Measurements from ENCODE around the gene GCK.

GCK gene

DNA sequence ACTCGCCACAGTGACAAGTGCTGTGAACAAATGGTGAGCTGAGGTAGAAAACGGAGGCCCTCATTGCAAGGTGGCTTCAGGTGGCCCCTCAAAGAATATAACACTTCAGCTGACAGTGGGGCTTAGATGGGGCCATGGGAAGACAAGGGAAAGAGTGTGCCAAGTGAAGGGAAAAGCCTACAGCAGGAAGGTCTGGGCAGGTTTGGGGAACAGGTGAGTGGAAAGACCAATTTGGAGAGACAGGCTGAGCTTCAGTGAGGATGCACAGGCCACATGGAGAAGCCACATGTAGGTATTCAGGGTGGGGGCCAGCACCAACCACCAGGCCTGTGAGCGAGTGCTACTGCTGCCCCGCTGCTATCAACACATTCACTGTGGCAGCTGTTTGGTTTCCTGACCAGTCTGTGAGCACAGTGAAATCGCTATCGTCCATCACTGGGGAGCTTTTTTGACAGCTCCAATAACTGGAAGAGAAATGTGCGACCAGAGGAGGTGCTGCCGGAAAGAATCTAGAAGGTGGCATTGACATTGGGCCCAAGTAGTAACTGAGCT is 69.3 kb downstream of the GCK start:
- Mint-ChIP-seq H3K9me3 (no peaks in the 10 kb centered on the region), H3K36me3 (peaks cover 53% of the 10 kb centered on the region), H3K4me1 (peaks cover 40% of the 10 kb centered on the region), H3K4me3 (no peak overlapping the region), H3K27ac (peak overlapping the region; percentile 65)
- ATAC-seq: no peak
- no peak for DNase-seq (ENCODE audit: low spot score in 2 of 2)

DNA sequence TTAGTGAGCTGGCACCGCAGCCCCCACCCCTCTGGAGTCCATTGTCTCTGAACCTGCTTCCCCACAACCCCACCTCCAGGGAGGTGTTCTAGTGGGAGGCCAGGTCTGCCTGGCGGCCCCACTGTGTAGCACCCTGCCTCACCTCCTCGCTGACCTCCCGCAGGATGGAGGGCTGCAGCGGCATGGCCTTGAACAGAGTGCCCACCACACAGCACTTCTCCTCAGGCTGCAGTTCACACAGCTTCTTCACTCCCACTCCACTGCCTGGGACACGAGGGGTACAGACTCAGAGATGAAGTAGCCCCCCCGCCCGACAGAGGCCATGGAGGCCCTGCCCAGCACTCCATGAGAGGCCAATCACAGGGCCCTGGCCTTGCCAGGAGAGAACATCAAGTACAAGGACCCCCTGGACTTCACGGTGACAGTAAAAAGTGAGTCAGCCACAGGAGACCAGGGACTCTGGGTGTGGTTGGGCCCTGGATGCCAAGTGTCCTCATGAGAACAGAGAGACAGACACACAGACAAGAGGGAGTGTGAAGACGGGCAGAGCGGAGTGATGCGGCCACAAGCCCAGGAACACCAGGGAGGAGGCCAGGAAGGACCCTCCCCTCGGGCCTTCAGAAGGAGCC is 71.3 kb downstream of the GCK start:
- peaks cover 33% of the 10 kb centered on the region for H3K4me1 Mint-ChIP-seq
- DNase-seq (ENCODE audit: low spot score in 2 of 2) (no peak), ATAC-seq (no peak)
- H3K36me3 Mint-ChIP-seq: peaks cover 53% of the 10 kb centered on the region
- no peak overlapping the region for H3K4me3 Mint-ChIP-seq
- H3K9me3 Mint-ChIP-seq: no peaks in the 10 kb centered on the region
- H3K27ac Mint-ChIP-seq: peak overlapping the region; percentile 34

DNA sequence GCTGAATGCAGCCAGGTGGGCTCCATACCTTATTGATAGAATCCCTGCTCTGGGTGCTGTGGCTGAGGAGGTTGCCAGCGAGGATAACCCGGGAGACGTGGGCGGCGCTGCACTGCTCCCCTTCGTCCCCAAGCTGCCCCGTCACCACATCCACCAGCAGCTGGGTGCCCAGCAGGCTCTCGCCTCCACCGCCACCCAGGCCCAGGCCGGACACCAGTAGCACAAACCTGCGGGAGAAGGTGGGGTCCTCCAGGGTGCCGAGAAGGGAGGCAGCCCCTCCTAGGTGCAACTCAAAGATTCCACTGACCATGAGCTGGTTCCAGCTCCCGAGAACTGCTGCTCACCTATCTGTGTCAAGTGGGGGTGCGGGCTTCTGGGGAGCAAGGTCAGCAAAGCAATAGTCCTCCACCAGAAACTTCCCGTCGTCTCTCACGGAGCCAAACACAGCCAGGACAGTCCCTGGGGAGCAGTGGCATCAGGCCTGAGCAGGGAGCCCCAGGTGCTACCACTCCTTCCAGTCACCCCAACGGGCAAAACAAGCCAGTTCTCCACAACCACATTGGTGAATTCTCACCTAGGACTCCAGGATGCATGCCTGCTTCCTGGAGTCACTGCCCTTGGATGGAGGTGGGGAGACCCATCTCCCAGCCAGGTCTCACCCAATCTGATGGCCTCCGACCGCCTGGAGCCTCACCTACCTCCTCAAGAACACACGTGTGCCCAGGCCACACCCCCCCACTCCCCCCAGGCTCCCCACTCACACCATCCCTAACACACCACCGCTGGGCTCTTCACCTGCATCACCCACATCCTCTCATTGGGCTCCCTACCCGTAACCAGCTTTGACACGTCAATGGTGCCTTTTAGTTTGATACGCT is 72.2 kb downstream of the GCK start:
- H3K36me3 Mint-ChIP-seq: peaks cover 44% of the 10 kb centered on the region
- DNase-seq (ENCODE audit: low spot score in 2 of 2) (no peak), ATAC-seq (no peak)
- H3K4me3 Mint-ChIP-seq: no peak overlapping the region
- H3K9me3 Mint-ChIP-seq: no peaks in the 10 kb centered on the region
- H3K27ac Mint-ChIP-seq: no peak overlapping the region
- peaks cover 24% of the 10 kb centered on the region for H3K4me1 Mint-ChIP-seq

DNA sequence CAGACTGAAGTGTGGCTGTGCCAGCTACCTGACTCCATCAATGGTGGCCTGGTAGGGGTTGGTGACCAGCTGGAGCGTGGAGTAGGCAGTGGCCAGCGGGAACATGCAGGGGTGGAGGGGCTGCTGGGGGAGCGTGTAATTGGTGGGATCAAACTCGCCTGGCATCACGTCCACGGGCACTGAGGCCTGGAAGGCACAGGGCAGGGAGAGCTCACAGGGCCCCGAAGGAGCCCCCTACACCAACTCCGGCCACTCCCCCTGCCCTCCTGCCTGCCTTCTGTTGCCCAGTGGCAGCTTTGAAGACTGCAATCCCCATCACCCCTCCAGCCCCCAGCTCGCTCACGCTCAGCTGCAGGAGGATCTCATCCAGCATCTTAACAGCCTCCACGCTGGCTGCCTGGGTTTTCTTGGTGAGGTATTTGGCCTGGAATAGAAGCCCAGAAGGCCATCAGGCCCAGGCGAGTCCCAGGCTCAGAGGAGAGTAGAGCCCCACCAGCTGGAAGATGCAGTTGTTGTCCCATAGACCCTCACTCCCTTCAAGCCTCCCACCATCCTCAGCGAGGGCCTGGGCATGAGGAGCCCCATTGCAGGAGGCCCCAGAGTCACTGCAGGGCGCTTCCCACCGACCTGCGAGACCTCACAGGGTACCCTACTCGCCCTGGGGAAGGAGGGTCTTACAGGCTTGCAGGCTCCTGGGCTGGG is 73.0 kb downstream of the GCK start:
- ATAC-seq (no peak), DNase-seq (ENCODE audit: low spot score in 2 of 2) (no peak)
- no peak overlapping the region for H3K27ac Mint-ChIP-seq
- H3K4me3 Mint-ChIP-seq: no peak overlapping the region
- no peaks in the 10 kb centered on the region for H3K9me3 Mint-ChIP-seq
- peaks cover 42% of the 10 kb centered on the region for H3K36me3 Mint-ChIP-seq
- H3K4me1 Mint-ChIP-seq: peaks cover 16% of the 10 kb centered on the region

GRCh38 chr7:44114586-44115310 is 74.5 kb downstream of the GCK start:
- Mint-ChIP-seq H3K9me3 (no peaks in the 10 kb centered on the region), H3K4me1 (peaks cover 3% of the 10 kb centered on the region), H3K36me3 (peaks cover 27% of the 10 kb centered on the region), H3K4me3 (no peak overlapping the region), H3K27ac (no peak overlapping the region)
- DNase-seq (ENCODE audit: low spot score in 2 of 2) (no peak), ATAC-seq (no peak)

DNA sequence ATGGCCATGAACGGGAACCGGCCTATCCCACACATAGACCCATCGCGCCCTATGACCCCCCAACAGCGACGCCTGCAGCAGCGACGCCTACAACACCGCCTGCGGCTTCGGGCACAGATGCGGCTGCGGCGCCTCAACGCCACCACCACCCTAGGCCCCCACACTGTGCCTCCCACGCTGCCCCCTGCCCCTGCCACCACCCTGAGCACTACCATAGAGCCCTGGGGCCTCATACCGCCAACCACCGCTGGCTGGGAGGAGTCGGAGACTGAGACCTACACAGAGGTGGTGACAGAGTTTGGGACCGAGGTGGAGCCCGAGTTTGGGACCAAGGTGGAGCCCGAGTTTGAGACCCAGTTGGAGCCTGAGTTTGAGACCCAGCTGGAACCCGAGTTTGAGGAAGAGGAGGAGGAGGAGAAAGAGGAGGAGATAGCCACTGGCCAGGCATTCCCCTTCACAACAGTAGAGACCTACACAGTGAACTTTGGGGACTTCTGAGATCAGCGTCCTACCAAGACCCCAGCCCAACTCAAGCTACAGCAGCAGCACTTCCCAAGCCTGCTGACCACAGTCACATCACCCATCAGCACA is 75.4 kb downstream of the GCK start:
- Mint-ChIP-seq H3K27ac (no peak overlapping the region), H3K4me3 (no peak overlapping the region), H3K36me3 (peaks cover 18% of the 10 kb centered on the region), H3K9me3 (no peaks in the 10 kb centered on the region), H3K4me1 (no peaks in the 10 kb centered on the region)
- no peak for ATAC-seq
- DNase-seq (ENCODE audit: low spot score in 2 of 2): no peak

- no peak overlapping the region for H3K4me3 Mint-ChIP-seq
- DNase-seq (ENCODE audit: low spot score in 2 of 2): no peak
- H3K36me3 Mint-ChIP-seq: peaks cover 16% of the 10 kb centered on the region
- no peak overlapping the region for H3K27ac Mint-ChIP-seq
- H3K4me1 Mint-ChIP-seq: no peaks in the 10 kb centered on the region
- ATAC-seq: no peak
- H3K9me3 Mint-ChIP-seq: no peaks in the 10 kb centered on the region
These were observed 76.1 kb downstream of the GCK start for GRCh38 chr7:44112997-44113763.

DNA sequence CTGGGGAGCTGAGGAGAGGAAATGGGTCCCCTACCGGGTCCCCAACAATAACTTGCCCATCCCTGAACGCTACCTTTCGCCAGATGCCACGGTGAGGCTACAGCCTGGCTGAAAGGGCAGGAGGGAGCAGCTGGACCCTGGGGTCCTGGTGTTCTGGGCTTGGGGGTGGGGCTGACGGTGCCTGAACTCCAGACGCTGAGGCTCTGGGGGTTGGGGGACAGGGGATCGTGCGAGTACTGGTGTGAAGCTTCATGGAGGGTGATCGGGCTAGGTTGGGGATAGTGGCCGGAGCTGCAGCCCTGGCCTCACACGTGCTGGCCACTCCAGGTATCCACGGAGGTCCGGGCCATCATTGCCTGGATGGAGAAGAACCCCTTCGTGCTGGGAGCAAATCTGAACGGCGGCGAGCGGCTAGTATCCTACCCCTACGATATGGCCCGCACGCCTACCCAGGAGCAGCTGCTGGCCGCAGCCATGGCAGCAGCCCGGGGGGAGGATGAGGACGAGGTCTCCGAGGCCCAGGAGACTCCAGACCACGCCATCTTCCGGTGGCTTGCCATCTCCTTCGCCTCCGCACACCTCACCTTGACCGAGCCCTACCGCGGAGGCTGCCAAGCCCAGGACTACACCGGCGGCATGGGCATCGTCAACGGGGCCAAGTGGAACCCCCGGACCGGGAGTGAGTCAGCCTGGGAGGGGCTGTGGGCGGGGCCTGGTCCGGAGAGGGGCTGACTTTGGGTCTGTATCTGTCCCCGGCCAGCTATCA is 76.8 kb downstream of the GCK start:
- H3K27ac Mint-ChIP-seq: no peak overlapping the region
- peaks cover 11% of the 10 kb centered on the region for H3K36me3 Mint-ChIP-seq
- no peaks in the 10 kb centered on the region for H3K9me3 Mint-ChIP-seq
- DNase-seq (ENCODE audit: low spot score in 2 of 2): no peak
- H3K4me1 Mint-ChIP-seq: no peaks in the 10 kb centered on the region
- ATAC-seq: no peak
- no peak overlapping the region for H3K4me3 Mint-ChIP-seq

DNA sequence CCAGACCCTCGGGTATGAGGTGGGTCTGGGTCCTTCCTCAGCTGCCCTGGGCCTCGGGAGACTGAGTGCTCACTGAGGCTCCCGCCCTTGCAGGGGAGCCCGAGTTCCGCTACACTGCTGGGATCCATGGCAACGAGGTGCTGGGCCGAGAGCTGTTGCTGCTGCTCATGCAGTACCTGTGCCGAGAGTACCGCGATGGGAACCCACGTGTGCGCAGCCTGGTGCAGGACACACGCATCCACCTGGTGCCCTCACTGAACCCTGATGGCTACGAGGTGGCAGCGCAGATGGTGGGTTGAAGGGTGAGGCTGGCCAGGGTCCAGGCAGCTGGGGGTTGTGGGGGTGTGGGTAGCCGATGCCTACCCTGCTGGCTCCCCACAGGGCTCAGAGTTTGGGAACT is 77.5 kb downstream of the GCK start:
- H3K4me1 Mint-ChIP-seq: no peaks in the 10 kb centered on the region
- ATAC-seq (no peak), DNase-seq (ENCODE audit: low spot score in 2 of 2) (no peak)
- no peak overlapping the region for H3K27ac Mint-ChIP-seq
- no peak overlapping the region for H3K4me3 Mint-ChIP-seq
- peaks cover 7% of the 10 kb centered on the region for H3K36me3 Mint-ChIP-seq
- no peaks in the 10 kb centered on the region for H3K9me3 Mint-ChIP-seq

- H3K4me1 Mint-ChIP-seq: peaks cover 2% of the 10 kb centered on the region
These were observed 78.3 kb downstream of the GCK start for GRCh38 chr7:44110719-44111635.

GRCh38 chr7:44109991-44110390 is 79.2 kb downstream of the GCK start:
- DNase-seq (ENCODE audit: low spot score in 2 of 2) (no peak), ATAC-seq (no peak)
- H3K4me3 Mint-ChIP-seq: no peak overlapping the region
- H3K9me3 Mint-ChIP-seq: no peaks in the 10 kb centered on the region
- no peak overlapping the region for H3K27ac Mint-ChIP-seq
- H3K4me1 Mint-ChIP-seq: peaks cover 12% of the 10 kb centered on the region
- peaks cover 7% of the 10 kb centered on the region for H3K36me3 Mint-ChIP-seq

More at GRCh38 chr7:44110719-44111635, 78.3 kb downstream of the GCK start:
- no peak overlapping the region for H3K27ac Mint-ChIP-seq
- H3K9me3 Mint-ChIP-seq: no peaks in the 10 kb centered on the region
- ATAC-seq (no peak), DNase-seq (ENCODE audit: low spot score in 2 of 2) (no peak)
- peaks cover 7% of the 10 kb centered on the region for H3K36me3 Mint-ChIP-seq
- no peak overlapping the region for H3K4me3 Mint-ChIP-seq

DNA sequence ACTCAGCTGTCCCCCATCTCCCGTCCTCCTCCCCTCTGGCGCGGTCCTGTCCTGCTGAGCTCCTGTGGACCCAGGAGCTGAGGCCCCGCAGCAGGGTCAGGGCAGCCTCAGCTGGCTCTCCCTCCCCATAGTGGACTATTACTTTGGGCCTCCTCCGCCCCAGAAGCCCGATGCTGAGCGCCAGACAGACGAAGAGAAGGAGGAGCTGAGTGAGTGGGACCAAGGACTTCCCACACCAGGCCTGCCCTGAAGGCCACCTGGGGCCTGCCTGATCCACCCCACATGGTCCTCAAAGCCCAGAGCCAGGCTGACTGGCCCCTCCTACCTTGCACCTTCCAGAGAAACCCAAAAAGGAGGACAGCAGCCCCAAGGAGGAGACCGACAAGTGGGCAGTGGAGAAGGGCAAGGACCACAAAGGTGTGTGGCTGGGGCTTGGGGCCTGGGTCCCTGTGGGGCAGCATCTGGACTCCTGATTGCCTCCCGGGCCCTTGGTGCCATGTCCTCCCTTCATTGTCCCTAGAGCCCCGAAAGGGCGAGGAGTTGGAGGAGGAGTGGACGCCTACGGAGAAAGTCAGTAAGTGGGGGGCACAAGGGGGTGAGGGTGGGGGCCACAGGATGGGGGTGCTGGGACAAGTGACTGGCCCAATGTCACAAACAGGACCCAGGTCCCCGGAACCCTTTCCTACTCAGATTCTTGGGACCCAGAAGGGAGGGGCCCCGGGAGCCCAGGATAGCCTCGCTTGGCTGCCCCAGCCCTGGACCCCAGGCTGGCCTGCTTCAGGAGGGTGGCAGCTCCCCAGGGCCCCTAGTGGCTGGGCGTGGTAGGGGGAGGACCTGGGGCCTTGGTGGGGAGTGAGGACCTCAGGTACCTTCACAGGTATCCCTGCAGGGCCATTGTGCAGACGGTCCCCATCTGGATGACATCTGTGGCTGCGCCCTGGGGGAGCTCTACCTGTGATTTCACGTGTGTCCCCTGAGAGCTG is 80.2 kb downstream of the GCK start:
- Mint-ChIP-seq H3K9me3 (no peaks in the 10 kb centered on the region), H3K36me3 (peaks cover 7% of the 10 kb centered on the region), H3K27ac (no peak overlapping the region), H3K4me3 (no peak overlapping the region), H3K4me1 (peaks cover 12% of the 10 kb centered on the region)
- ATAC-seq: no peak
- no peak for DNase-seq (ENCODE audit: low spot score in 2 of 2)
